GM18508 (cell line): Measurements from ENCODE around the gene OR4C13.
"Not testable (repeated sequence)": the region's sequence is repeated elsewhere in the genome, so short reads cannot be mapped to it uniquely, and the experiment has no call there.

ENCODE experiments used
- ATAC-seq: cut with Tn5 transposase; IDR thresholded peaks from one replicate; pipeline ENCODE4 v1.9.1; 2021; ENCODE audit warnings: moderate number of reproducible peaks; ENCODE audit not compliant: insufficient read depth, unreplicated experiment

Gene OR4C13

DNA sequence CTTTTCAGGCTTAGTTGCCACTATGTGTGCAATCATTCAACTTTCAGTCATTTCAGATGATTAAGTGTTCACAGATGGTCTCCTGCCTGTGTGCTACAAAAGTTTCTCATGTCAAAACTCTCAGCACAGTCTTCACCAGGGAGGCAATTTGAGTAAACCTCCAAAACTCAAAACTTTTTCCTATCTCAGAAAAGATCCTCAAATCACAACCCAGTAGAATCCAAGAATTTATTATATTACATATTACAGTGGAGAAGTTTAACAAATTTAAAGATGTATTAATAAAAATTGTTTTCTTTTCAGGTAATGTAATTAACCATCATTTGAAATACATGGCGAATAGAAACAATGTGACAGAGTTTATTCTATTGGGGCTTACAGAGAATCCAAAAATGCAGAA lies at the start of gene OR4C13:
Gene OR4C13, plus strand, starts transcription at position 301 of the 400 bp plus-strand sequence. Its CDS starts 32 bp downstream, at position 333.
- ATAC-seq: no peak

DNA sequence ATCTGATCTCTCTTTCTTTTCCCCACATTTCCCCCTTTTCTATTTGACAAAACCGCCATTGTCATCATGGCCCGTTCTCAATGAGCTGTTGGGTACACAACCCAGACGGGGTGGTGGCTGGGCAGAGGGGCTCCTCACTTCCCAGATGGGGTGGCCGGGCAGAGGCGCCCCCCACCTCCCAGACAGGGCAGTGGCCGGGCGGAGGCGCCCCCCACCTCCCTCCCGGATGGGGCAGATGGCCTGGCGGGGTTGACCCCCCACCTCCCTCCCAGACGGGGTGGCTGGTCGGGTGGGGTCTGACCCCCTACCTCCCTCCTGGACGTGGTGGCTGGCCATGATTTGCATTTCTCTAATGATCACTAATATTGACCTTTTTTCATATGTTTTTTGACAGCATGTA lies 40.7 kb upstream of the OR4C13 start:
- ATAC-seq: not testable (repeated sequence)

DNA sequence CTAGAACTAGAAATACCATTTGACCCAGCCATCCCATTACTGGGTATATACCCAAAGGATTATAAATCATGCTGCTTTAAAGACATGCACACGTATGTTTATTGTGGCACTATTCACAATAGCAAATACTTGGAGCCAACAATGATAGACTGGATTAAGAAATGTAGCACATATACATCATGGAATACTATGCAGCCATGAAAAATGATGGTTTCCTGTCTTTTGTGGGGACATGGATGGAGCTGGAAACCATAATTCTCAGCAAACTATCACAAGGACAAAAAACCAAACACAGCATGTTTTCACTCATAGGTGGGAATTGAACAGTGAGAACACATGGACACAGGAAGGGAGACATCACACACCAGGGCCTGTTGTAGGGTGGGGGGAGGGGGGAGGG lies 3.5 kb upstream of the OR4C13 start:
- not testable (repeated sequence) for ATAC-seq

DNA sequence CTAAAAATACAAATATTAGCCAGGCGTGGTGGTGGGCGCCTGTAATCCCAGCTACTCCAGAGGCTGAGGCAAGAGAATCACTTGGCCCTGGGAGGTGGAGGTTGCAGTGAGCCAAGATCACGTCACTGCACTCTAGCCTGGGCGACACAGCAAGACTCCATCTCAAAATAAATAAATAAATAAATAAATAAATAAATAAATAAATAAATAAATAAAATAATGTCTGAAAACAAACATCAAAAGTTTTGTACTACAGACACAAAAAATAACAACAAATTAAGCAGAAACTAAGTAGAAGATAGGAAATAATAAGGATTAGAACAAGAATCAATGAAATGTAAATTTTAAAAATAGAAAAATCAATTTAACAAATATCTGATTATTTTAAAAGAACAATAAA lies 21.2 kb downstream of the OR4C13 start:
- not testable (repeated sequence) for ATAC-seq

DNA sequence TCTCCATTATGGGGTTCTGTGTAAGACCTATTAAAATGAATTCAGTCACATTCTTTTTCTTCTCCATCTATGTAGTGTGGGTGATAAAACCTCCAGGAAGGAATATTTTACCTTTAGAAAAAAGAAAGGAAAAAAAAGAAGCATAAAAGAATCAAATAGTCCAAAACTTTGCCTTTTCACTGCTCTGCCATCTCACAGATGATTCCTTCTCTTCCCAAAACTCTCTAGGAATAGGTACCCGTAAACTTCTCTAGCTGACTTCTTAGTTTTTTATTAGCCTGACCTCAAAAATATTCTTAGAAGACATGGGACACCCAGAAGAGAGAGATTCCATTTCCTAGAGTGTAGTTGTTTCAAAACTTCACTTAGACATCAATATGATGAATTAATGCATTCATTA lies 30.2 kb downstream of the OR4C13 start, which contains the start of gene OR4C12:
Gene OR4C12, minus strand, starts transcription at position 101 of the 400 bp plus-strand sequence. Its CDS starts 34 bp downstream, at position 67.
- ATAC-seq: not testable (repeated sequence)

DNA sequence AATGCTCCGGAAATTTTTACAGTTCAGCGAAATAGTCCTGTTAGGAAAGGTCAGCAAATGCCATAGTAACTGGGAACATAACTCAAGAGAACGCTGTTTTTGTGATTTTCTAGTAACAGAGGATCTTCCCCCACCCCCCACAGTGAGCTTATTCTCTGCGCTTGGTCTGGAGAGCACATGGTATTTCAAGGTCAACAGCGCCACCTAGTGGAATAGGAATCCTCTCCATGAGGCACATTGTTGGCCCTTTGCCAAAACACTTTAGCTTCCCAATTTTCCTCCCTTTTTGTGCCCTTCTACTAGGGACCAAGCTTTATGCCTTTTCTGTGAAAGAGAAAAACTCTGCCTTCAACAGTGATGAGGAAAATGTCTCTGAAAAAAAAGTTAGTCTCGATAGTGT lies 43.4 kb downstream of the OR4C13 start:
- ATAC-seq: no peak
